Measurements from ENCODE around the gene CD3G.

CD3G gene

GRCh38 chr11:118328745-118329144, 15.4 kb upstream of the CD3G start:
- DNase-seq, result no peak

DNA sequence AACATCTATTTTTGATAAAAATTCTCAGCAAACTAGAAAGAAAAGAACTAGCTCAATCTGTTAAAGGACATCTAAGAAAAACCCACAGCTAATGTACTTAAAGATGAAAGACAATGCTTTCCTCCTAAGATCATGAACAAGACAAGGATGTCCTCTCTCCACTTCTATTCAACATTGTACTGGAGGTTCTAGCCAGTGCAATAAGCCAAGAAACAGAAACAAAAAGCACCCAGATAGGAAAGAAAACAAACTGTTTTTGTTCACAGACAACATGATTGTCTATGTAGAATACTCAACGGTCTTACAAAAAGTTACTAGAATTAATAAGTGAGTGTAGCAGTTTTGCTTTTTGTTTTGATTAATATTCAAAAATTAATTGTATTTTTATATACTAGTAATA, 9.4 kb upstream of the CD3G start:
- no peak for DNase-seq

GRCh38 chr11:118338637-118339061, 5.5 kb upstream of the CD3G start:
- DNase-seq, result peak; percentile 88

DNA sequence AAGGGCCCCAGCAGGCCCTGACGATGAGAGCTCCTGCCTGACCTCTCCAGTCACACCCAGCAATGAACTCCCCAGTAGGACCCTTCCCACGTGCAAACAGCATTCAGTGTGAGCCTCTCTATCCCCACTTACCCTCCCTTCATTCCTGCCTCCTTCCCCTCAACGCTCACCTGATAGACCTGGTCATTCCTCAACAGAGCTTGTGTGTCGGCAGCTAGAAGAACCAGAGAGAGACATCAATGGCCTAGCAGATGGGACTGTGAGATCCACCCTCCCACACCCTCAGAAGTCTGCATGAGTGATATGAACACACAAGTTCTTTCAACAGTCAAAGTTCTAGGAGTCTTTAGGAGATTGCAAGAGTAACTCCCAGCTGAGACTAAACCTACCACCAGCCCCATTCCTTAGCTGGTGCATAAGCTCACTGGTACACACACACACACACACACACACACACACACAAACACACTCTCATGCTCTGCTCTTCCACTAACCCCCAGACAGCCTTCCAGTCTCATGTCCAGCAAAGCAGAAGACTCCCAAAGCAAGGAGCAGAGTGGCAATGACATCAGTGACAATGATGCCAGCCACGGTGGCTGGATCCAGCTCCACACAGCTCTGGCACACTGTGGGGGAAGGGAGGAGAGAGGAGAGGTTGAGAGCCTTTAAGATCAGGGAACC, 4.7 kb upstream of the CD3G start:
- peak; percentile 40 for DNase-seq

DNA sequence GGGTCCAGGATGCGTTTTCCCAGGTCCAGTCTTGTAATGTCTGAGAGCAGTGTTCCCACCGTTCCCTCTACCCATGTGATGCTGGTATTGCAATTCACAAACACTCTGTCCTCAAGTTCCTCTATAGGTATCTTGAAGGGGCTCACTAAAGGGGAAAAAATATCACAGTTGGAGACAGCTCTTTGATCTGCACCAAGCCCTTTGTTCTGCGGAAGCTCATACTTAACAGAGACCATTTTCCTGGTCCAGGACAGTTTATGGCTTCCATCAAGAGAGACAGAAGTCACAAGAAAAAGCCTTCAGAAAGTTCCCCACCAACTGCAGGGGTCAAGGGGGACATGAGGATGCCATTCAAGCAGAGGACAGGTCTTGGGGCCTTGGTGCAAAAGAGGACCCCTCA, 3.7 kb upstream of the CD3G start:
- DNase-seq, result no peak

DNA sequence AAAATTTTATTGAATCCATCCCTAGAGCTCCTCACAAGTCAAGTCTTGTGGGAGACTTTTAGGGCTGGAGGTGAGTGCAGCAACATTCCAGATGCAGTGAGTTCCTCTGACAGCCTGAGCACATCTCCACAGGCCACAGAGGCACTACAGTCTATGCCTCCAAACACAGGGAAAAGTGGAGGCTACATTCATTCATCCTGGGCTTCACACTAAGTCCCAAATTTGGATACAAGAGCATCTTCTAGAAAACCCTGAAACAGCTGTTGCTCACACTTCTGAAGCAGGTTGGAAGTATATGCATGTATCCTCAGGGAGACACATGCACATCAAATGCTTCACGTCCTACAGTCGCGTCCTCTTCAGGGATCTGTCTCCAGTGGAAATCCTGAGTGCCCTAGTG, 2.9 kb upstream of the CD3G start:
- DNase-seq, result no peak

DNA sequence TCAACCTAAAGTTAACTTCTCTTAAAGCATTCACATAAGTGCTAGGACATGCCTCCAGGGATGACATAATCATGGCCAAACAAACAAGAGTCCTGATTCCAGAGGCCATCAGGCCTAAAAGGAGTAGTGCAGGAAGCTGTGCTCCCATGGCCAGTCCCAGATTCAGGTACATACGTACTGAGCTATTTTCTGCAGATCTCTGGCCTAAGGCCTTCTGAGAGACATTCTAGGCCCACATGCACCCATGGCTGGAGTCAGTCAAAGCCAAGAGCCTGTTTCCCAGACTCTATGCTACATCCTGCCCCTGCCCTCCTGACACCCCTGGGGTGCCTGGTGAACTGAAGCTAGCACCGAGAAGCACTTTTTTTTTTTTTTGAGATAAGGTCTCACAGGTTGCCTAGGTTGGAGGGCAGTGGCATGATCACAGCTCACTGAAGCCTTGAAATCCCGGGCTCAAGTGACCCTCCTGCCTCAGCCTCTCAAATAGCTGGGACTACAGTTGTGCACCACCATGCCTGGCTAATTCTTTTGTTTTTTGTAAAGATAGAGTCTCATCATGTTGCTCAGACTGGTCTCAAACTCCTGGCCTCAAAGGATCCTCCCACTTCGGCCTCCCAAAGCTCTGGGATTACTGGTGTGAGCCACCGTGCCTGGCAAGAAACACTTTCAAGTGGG, 2.2 kb upstream of the CD3G start:
- peak; percentile 53 for DNase-seq

GRCh38 chr11:118342503-118343161, 1.5 kb upstream of the CD3G start, which contains the start of gene CD3D:
Gene CD3D (minus strand): TSS chr11:118342705. CDS start chr11:118342607, 98 bp downstream.
- DNase-seq, result peak; percentile 82

GRCh38 chr11:118343248-118343647, 896 bp upstream of the CD3G start:
- DNase-seq, result peak; percentile 47

GRCh38 chr11:118349475-118349874, 5.3 kb downstream of the CD3G start:
- no peak for DNase-seq

DNA sequence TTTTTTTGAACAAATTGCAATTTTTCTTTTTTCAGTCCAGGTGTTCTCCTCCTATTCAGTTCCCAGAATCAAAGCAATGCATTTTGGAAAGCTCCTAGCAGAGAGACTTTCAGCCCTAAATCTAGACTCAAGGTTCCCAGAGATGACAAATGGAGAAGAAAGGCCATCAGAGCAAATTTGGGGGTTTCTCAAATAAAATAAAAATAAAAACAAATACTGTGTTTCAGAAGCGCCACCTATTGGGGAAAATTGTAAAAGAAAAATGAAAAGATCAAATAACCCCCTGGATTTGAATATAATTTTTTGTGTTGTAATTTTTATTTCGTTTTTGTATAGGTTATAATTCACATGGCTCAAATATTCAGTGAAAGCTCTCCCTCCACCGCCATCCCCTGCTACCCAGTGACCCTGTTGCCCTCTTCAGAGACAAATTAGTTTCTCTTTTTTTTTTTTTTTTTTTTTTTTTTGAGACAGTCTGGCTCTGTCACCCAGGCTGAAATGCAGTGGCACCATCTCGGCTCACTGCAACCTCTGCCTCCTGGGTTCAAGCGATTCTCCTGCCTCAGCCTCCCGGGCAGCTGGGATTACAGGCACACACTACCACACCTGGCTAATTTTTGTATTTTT, 9.1 kb downstream of the CD3G start:
- DNase-seq, result no peak

DNA sequence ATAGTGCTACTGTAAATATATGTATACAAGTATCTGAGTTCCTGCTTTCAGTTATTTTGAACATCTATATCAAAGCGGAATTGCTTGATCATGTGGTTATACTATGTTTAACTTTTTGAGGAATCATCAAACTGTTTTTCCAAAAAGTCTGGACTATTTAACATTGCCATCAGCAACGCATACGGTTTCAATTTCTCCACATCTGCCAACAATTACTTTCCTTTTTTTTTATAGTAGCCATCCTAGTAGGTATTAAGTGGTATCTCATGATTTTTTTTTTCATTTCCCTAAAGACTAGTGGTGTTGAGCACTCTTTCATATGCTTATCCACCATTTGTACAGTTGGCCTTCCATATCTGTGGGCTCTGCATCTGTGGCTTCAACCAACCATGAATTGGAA, 13.9 kb downstream of the CD3G start:
- no peak for DNase-seq

DNA sequence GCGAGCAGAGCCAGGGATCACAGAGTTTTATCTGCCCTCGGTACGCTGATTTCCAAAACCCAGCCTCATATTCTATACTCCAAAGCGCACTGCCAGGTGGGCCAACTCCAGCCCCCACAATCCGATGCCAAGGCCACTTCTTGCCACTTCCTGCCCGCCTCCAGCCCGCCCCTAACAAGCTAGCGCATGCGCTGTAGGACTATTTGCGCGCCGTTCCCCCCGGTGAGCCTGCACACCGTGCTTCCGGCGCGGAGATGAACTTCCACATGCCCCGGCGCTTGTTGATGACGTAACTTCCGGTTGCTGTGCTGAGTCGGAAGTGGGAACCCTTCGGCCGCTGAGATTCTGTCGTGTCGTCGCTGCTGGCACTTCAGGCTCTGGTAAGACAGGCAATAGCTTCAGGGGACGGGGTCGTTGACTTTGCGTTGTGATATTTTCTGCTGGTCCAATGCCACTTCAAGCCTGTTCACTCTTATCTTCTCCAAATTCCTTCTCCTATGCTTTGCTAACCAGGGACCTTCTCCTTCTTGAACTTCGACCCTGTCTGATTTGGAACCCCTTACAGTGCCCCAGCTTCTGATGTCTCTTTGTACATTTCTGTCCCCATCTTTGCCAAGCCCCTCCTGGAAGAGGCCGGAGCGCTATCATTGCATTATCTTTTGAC, 15.3 kb downstream of the CD3G start, which contains the start of gene UBE4A:
Gene UBE4A (plus strand): TSS at position 306 of the 664 bp plus-strand sequence. CDS start 5,481 bp downstream, outside the sequence.
- DNase-seq, result peak; percentile 99

DNA sequence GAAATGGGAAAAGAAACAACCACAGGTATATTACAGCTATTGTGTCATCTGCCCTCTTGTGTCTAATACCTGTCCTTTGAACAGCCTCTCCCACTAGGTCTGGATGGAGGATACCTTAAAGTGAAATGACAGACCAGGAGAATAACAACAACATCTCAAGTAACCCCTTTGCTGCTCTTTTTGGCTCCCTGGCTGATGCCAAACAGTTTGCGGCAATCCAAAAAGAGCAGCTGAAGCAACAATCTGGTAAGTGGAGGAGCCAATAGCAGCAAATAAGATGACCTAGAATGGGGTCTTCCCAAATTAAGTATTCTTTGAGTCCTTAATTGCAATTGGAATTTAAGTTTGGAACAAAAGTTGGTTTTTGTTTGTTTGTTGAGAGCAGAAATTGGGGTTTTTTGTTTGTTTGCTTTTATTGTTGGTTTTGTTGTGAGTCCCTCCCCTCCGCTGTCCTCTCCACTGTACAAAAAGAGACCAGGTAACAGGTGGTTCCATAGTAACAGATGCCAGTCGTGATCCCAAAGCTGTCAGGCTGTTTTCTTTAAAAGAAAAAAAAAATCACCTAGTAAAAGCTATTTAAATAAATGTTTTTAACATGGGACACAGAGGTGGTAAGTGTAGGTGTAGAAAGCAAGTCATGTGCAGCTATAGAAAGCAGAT, 20.9 kb downstream of the CD3G start:
- DNase-seq, result no peak

DNA sequence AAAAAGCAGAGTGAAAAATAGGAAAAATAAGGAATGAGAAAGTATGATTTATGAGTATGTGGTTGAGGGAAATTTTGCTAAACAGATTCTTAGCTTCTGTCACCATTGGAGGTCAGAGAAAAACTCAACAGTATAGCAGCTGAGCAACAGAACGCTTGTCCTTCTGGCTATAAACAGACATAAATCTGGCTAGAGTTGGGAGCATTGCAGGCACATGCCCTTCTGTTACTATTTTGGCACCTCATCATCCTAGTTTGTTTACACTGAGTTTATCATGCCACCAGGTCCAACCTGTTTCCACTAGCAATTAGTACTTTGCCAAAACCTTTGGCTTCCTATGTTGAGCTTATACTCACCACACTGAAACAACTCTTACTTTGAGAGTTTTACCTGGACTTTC, 22.1 kb downstream of the CD3G start:
- DNase-seq, result no peak

DNA sequence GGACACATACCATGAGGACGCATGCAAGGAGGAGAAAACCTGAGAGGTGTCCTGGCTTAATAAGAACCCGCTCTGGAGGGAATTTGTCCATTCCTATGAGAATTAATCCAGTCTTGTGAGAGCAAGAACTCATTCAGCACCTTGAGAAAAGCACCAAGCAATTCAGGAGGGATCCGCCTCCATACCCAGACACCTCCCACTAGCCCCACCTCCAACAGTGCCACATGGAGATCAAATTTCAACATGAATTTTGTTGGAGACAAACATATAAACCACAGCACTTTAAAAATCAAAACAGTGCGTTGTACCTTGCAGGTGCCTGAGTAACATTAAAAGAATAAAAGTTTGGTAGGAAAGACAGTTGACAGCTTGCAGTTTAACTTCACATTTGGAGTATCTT, 26.6 kb downstream of the CD3G start:
- DNase-seq, result no peak

DNA sequence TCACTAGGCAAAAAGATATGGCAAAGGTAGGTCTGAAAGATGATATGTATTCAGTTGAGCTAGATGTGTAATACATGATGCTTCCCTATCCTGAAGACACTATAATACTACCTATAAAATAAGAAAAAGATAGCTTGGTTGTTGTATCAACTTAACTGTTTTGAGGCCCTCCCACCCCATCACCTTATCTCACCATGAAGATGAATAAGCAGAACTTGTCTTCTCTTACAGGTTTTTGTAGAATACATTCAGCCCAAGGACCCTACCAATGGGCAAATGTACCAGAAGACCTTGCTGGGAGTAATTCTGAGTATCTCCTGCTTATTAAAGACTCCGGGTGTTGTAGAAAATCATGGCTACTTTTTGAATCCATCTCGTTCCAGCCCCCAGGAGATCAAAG, 29.1 kb downstream of the CD3G start:
- no peak for DNase-seq

DNA sequence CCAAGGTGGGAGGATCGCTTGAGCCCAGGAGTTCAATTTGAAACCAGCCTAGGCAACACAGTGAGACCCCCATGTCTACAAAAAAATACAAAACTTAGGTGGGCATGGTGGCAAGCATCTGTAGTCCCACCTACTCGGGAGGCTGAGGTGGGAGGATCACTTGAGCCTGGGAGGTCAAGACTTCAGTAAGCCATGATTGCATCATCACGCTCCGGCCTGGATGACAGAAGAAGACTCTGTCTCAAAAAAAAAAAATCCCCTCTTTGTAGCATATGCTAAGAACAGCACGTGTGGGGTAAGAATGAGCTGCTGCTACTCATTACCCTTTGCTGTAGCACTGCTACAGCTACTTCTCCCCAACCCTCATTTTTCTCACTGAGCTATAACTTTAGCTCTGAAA, 29.7 kb downstream of the CD3G start:
- DNase-seq, result no peak

DNA sequence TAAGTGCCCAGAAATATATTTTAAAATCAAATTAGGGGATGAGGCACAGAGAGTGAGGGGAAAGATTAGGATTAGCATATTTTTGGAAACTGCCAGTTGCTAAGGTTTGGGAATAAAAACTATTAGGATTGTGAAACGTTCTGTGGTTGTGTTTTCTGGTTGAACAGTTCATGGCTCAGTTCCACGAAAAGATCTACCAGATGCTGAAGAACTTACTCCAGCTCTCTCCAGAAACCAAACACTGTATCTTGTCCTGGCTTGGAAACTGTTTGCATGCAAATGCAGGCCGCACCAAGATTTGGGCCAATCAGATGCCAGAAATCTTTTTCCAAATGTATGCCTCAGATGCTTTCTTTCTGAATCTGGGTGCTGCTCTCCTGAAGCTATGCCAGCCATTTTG, 30.6 kb downstream of the CD3G start:
- DNase-seq, result no peak

GRCh38 chr11:118375978-118376377, 31.8 kb downstream of the CD3G start:
- no peak for DNase-seq

GRCh38 chr11:118379497-118379896, 35.4 kb downstream of the CD3G start:
- no peak for DNase-seq

- no peak for DNase-seq
Measured at GRCh38 chr11:118380571-118380970, 36.4 kb downstream of the CD3G start.
